Measurements from ENCODE around the gene SEC11C. TPM values are rescaled to one million over a fixed set of nuclear protein-coding genes. Genes with fewer than 3 reads are reported as not detected.

SEC11C gene
- total and polyA plus RNA-seq, 2 experiments from 2014 or later: 103 to 230 TPM

DNA sequence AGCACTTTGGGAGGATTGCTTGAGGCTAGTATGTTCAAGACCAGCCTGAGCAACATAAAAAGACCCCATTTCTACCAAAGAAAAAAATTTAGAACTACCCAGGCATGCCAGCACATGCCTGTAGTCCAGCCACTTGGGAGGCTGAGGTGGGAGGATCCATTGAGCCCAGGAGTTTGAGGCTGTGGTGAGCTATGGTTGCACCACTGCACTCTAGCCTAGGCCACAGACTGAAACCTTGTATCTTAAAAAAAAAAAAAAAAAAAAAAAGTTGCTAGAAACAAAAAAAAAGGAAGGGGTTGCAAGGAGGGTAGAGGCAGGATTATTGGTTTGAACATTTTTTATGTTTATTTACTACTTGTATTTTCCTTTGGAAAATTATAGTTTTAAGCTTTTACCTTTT, 4.8 kb downstream of the SEC11C start:
- no peak overlapping the region for H3K4me3 ChIP-seq
- H3K27me3 ChIP-seq: no peaks in the 10 kb centered on the region
- H3K9me2 ChIP-seq (replicated peaks; ENCODE audit: insufficient read depth): no peaks in the 10 kb centered on the region
- H3K79me2 ChIP-seq: peaks cover 48% of the 10 kb centered on the region
- peaks cover 9% of the 10 kb centered on the region for H3K4me1 ChIP-seq (ENCODE audit: insufficient read depth)
- no peaks in the 10 kb centered on the region for H3K36me3 ChIP-seq (replicated peaks; ENCODE audit: insufficient read depth, low read depth)
- no peak overlapping the region for H3K4me2 ChIP-seq
- H3K9me3 ChIP-seq (ENCODE audit: low read depth): no peaks in the 10 kb centered on the region
- no peak overlapping the region for H3K27ac ChIP-seq
- DNase-seq (ENCODE audit: low spot score): no peak
- H4K20me1 ChIP-seq (ENCODE audit: insufficient read depth, poor library complexity, severe bottlenecking): no peaks in the 10 kb centered on the region
- no peak overlapping the region for H2AFZ ChIP-seq
- no peak for TF ChIP-seq EZH2 (IDR thresholded peaks at IDR 0.05; ENCODE audit: borderline replicate concordance)

DNA sequence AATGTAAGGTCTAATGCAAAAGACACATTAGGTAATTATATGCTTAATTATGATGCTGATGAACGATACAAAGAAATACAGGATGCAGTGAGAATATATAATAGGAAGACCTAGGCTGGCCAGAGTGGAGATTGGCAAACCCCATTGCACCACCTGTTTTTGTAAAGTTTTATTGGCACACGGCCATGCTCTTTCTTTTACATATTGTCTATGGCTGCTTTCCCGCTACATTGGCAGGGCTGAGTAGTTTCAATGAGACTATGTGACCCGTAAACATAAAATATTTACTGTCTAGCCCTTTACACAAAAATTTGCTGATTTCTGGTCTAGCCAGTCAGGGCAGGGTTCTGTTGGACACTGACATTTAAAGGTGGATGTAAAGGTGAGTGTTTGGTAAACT, 5.4 kb downstream of the SEC11C start:
- Histone ChIP-seq H3K27me3 (no peaks in the 10 kb centered on the region), H3K4me1 (ENCODE audit: insufficient read depth) (peaks cover 9% of the 10 kb centered on the region), H3K79me2 (peaks cover 48% of the 10 kb centered on the region), H3K4me2 (no peak overlapping the region), H2AFZ (no peak overlapping the region), H3K36me3 (replicated peaks; ENCODE audit: insufficient read depth, low read depth) (no peaks in the 10 kb centered on the region), H3K4me3 (no peak overlapping the region), H3K27ac (no peak overlapping the region), H3K9me3 (ENCODE audit: low read depth) (no peaks in the 10 kb centered on the region), H4K20me1 (ENCODE audit: insufficient read depth, poor library complexity, severe bottlenecking) (no peaks in the 10 kb centered on the region), H3K9me2 (replicated peaks; ENCODE audit: insufficient read depth) (no peaks in the 10 kb centered on the region)
- DNase-seq (ENCODE audit: low spot score): no peak
- TF ChIP-seq EZH2 (IDR thresholded peaks at IDR 0.05; ENCODE audit: borderline replicate concordance) (no peak), EZH2phosphoT487 (IDR thresholded peaks at IDR 0.05; ENCODE audit: low read depth, severe bottlenecking, unreplicated experiment) (no peak)
- TF ChIP-seq, protein P1, sequence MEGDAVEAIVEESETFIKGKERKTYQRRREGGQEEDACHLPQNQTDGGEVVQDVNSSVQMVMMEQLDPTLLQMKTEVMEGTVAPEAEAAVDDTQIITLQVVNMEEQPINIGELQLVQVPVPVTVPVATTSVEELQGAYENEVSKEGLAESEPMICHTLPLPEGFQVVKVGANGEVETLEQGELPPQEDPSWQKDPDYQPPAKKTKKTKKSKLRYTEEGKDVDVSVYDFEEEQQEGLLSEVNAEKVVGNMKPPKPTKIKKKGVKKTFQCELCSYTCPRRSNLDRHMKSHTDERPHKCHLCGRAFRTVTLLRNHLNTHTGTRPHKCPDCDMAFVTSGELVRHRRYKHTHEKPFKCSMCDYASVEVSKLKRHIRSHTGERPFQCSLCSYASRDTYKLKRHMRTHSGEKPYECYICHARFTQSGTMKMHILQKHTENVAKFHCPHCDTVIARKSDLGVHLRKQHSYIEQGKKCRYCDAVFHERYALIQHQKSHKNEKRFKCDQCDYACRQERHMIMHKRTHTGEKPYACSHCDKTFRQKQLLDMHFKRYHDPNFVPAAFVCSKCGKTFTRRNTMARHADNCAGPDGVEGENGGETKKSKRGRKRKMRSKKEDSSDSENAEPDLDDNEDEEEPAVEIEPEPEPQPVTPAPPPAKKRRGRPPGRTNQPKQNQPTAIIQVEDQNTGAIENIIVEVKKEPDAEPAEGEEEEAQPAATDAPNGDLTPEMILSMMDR (IDR thresholded peaks at IDR 0.05; ENCODE audit: poor library complexity): no peak
- 74% methylated on average over 4 of the region's 4 CpGs for WGBS (ENCODE audit: low lambda C conversion rate, missing lambda C conversion rate)

DNA sequence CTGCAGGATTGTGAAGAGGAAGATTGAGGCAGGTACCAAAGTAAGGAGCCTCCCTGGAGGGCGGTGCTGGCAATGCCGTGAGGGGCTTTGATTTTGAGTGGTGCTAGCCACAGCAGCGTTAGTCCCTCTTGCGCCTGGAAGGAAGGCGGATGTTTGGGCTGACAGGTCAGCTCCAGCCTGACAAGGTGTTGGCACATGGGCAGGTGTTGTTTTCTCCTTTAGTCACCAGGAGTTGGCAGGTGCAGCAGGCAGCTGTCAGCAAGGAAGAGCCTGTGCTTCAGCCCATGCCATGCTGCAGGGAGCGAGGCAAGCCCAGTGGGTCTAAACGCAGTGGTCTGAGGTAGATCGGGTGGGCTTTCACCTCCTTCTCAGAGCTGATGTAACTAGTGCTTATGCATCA, 8.5 kb downstream of the SEC11C start:
- TF ChIP-seq, protein P1 (IDR thresholded peaks at IDR 0.05; ENCODE audit: poor library complexity): no peak
- TF ChIP-seq EZH2phosphoT487 (IDR thresholded peaks at IDR 0.05; ENCODE audit: low read depth, severe bottlenecking, unreplicated experiment): no peak
- TF ChIP-seq EZH2 (IDR thresholded peaks at IDR 0.05; ENCODE audit: borderline replicate concordance): no peak
- Histone ChIP-seq H3K36me3 (replicated peaks; ENCODE audit: insufficient read depth, low read depth) (no peaks in the 10 kb centered on the region), H3K9me3 (ENCODE audit: low read depth) (no peaks in the 10 kb centered on the region), H3K27ac (no peak overlapping the region), H2AFZ (no peak overlapping the region), H3K9me2 (replicated peaks; ENCODE audit: insufficient read depth) (no peaks in the 10 kb centered on the region), H4K20me1 (ENCODE audit: insufficient read depth, poor library complexity, severe bottlenecking) (no peaks in the 10 kb centered on the region), H3K4me1 (ENCODE audit: insufficient read depth) (no peaks in the 10 kb centered on the region), H3K79me2 (peaks cover 30% of the 10 kb centered on the region), H3K4me2 (no peak overlapping the region), H3K27me3 (no peaks in the 10 kb centered on the region), H3K4me3 (no peak overlapping the region)
- no peak for DNase-seq (ENCODE audit: low spot score)
- WGBS (ENCODE audit: low lambda C conversion rate, missing lambda C conversion rate): 83% methylated on average over 8 of the region's 8 CpGs

DNA sequence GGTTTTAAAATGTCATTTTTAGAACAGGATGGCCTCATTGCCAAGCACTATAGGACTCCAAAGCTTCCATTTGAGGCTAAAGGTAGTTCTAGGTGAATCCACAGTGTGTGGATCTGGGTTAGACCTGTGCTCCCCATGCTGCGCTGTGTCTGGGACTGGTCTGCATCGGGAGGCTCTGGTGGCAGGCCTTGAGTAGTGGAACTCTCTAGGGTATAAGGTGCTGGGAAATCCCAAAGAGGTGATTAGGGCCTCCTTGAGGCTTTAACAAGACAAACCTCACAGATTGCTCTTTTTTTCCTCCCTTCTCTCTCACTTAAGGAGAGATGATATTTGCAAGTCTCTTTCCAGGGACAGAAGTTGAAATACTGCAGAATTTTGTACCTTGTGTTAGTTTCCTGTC, 9.3 kb downstream of the SEC11C start:
- Histone ChIP-seq H3K4me1 (ENCODE audit: insufficient read depth) (no peaks in the 10 kb centered on the region), H3K9me3 (ENCODE audit: low read depth) (no peaks in the 10 kb centered on the region), H3K27ac (no peak overlapping the region), H3K27me3 (no peaks in the 10 kb centered on the region), H4K20me1 (ENCODE audit: insufficient read depth, poor library complexity, severe bottlenecking) (no peaks in the 10 kb centered on the region), H3K36me3 (replicated peaks; ENCODE audit: insufficient read depth, low read depth) (no peaks in the 10 kb centered on the region), H3K9me2 (replicated peaks; ENCODE audit: insufficient read depth) (no peaks in the 10 kb centered on the region), H3K79me2 (peaks cover 24% of the 10 kb centered on the region), H3K4me3 (no peak overlapping the region), H3K4me2 (no peak overlapping the region), H2AFZ (no peak overlapping the region)
- WGBS (ENCODE audit: low lambda C conversion rate, missing lambda C conversion rate): 92% methylated on average over 2 of the region's 2 CpGs
- TF ChIP-seq EZH2phosphoT487 (IDR thresholded peaks at IDR 0.05; ENCODE audit: low read depth, severe bottlenecking, unreplicated experiment) (no peak), EZH2 (IDR thresholded peaks at IDR 0.05; ENCODE audit: borderline replicate concordance) (no peak)
- TF ChIP-seq, protein P1 (IDR thresholded peaks at IDR 0.05; ENCODE audit: poor library complexity): no peak
- DNase-seq (ENCODE audit: low spot score): no peak
